ENCODE data around the gene OTUB1. TPM values are rescaled to one million over a fixed set of nuclear protein-coding genes. Genes with fewer than 3 reads are reported as not detected.

Gene OTUB1
- total RNA-seq, 1 experiment from 2014 or later = 87.0 TPM

DNA sequence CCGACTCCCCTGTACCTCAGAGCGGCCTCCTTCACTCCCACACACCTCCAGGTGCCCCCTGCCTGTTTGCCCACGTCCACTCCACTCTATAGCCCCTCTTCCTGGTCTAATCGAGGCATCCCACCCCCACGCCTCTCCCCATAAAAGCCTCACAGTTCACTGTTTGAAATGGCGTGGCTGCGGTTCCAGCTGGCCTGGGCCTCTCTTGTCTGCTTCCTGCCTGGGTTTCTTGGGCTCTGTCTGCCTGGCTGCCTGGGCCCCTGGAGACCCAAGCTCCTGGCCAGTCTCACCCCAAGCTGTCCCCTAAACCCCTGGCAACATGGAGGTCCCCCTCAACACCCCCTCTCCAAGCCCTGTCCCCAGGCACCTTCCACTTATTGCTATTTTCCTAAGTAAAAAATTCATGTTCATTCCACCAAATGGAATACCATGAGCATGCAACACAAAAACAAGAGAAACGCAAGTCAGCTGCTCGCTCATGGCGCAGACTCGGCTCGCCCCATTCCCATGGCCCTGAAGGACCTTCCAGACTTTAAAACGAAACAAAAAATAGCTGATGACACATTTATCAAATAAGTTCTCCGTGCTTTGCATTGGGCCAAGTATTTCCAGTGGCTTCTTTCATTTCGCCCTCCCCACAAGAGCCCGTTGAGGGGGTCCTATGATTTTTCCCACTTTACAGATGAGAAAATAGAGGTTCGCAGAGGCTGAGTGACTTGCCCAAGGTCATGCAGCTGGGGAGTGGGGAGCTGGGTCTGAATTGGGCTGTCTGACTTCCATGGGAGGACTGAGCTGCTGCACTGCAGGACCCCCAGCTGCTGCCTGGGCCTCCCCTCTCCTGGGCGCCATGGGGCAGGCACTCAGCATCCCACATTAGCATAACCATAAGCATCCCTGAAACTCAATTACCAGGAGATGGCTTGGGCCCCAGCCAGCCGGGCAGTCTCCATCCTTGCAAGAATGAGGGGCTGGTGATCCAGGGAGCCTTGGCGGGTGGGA lies 37.8 kb downstream of the OTUB1 start:
- peaks cover 0 to 12% of the 10 kb centered on the region in 2 experiments; a peak in 2 of 4 replicates for H3K4me1 ChIP-seq (ENCODE audit: control insufficient read depth in 1 of 2, insufficient read depth in 2 of 2, low read length in 2 of 2)
- H3K9ac ChIP-seq (ENCODE audit: low read length) = no peak overlapping the region
- no peaks in the 10 kb centered on the region for H3K27me3 ChIP-seq (ENCODE audit: insufficient read depth, low read length)
- ATAC-seq (no peak), DNase-seq (ENCODE audit: low read depth, low spot score) (no peak)
- H3K36me3 ChIP-seq (ENCODE audit: control insufficient read depth in 1 of 2, insufficient read depth in 2 of 2, low read length in 2 of 2) = no peaks in the 10 kb centered on the region
- no peak overlapping the region for H3K27ac ChIP-seq (ENCODE audit: low read depth, low read length)
- RAD21 ChIA-PET (ENCODE audit: low non-redundant PET in 1 of 2, low total read pairs in 2 of 2, uncharacterized antibody in 2 of 2, unreplicated experiment in 2 of 2) = no interaction called here
- POLR2A ChIA-PET = no interaction called here
- H4K20me1 ChIP-seq (ENCODE audit: insufficient read depth) = no peaks in the 10 kb centered on the region
- CTCF ChIA-PET = no interaction called here
- no TSS peak for BruUV-seq (replicated peaks)
- H3K79me2 ChIP-seq (ENCODE audit: insufficient read depth, low read length) = no peaks in the 10 kb centered on the region
- no peak overlapping the region for H3K4me2 ChIP-seq (ENCODE audit: low read length)
- H2AFZ ChIP-seq (ENCODE audit: low read depth, low read length, poor library complexity, severe bottlenecking) = no peak overlapping the region
- no peaks in the 10 kb centered on the region for H3K9me2 ChIP-seq (ENCODE audit: insufficient read depth)
- intact Hi-C loops (cut with micrococcal nuclease) = no loop called here
- no peak for TF ChIP-seq ELF1 (IDR thresholded peaks at IDR 0.05; ENCODE audit: borderline replicate concordance, low read depth)
- no peak for TF ChIP-seq EZH2phosphoT487 (IDR thresholded peaks at IDR 0.05; ENCODE audit: borderline replicate concordance)
- TF ChIP-seq, protein P1, sequence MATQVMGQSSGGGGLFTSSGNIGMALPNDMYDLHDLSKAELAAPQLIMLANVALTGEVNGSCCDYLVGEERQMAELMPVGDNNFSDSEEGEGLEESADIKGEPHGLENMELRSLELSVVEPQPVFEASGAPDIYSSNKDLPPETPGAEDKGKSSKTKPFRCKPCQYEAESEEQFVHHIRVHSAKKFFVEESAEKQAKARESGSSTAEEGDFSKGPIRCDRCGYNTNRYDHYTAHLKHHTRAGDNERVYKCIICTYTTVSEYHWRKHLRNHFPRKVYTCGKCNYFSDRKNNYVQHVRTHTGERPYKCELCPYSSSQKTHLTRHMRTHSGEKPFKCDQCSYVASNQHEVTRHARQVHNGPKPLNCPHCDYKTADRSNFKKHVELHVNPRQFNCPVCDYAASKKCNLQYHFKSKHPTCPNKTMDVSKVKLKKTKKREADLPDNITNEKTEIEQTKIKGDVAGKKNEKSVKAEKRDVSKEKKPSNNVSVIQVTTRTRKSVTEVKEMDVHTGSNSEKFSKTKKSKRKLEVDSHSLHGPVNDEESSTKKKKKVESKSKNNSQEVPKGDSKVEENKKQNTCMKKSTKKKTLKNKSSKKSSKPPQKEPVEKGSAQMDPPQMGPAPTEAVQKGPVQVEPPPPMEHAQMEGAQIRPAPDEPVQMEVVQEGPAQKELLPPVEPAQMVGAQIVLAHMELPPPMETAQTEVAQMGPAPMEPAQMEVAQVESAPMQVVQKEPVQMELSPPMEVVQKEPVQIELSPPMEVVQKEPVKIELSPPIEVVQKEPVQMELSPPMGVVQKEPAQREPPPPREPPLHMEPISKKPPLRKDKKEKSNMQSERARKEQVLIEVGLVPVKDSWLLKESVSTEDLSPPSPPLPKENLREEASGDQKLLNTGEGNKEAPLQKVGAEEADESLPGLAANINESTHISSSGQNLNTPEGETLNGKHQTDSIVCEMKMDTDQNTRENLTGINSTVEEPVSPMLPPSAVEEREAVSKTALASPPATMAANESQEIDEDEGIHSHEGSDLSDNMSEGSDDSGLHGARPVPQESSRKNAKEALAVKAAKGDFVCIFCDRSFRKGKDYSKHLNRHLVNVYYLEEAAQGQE (IDR thresholded peaks at IDR 0.05; ENCODE audit: low read depth) = no peak
- no peak for TF ChIP-seq JUND (IDR thresholded peaks at IDR 0.05)
- TF ChIP-seq, protein P2, sequence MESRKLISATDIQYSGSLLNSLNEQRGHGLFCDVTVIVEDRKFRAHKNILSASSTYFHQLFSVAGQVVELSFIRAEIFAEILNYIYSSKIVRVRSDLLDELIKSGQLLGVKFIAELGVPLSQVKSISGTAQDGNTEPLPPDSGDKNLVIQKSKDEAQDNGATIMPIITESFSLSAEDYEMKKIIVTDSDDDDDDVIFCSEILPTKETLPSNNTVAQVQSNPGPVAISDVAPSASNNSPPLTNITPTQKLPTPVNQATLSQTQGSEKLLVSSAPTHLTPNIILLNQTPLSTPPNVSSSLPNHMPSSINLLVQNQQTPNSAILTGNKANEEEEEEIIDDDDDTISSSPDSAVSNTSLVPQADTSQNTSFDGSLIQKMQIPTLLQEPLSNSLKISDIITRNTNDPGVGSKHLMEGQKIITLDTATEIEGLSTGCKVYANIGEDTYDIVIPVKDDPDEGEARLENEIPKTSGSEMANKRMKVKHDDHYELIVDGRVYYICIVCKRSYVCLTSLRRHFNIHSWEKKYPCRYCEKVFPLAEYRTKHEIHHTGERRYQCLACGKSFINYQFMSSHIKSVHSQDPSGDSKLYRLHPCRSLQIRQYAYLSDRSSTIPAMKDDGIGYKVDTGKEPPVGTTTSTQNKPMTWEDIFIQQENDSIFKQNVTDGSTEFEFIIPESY (IDR thresholded peaks at IDR 0.05; ENCODE audit: extremely low read depth, insufficient replicate concordance, low read length) = no peak
- TF ChIP-seq EZH2 (IDR thresholded peaks at IDR 0.05) = no peak
- no peak for TF ChIP-seq FOSL1 (IDR thresholded peaks at IDR 0.05; ENCODE audit: low read depth)
- no peak overlapping the region for H3K4me3 ChIP-seq (replicated peaks in 1 of 2; ENCODE audit: low read depth in 1 of 2, low read length in 2 of 2)
- no peaks in the 10 kb centered on the region for H3K9me3 ChIP-seq (ENCODE audit: control insufficient read depth in 1 of 2, insufficient read depth in 1 of 2, low read depth in 1 of 2, low read length in 2 of 2)
